Activated CD4-positive, alpha-beta T cell treated with anti-CD3 and anti-CD28 coated beads, Interleukin-2, amount 50 U/mL, for 16 hours (primary cell): ENCODE data around the gene TRIM33.
"Not testable (repeated sequence)": the region's sequence is repeated elsewhere in the genome, so short reads cannot be mapped to it uniquely, and the experiment has no call there.

Experiments
- DNase-seq: peaks from one replicate; pipeline ENCODE4 v3.0.0-alpha.2; 2020

TRIM33 gene

DNA sequence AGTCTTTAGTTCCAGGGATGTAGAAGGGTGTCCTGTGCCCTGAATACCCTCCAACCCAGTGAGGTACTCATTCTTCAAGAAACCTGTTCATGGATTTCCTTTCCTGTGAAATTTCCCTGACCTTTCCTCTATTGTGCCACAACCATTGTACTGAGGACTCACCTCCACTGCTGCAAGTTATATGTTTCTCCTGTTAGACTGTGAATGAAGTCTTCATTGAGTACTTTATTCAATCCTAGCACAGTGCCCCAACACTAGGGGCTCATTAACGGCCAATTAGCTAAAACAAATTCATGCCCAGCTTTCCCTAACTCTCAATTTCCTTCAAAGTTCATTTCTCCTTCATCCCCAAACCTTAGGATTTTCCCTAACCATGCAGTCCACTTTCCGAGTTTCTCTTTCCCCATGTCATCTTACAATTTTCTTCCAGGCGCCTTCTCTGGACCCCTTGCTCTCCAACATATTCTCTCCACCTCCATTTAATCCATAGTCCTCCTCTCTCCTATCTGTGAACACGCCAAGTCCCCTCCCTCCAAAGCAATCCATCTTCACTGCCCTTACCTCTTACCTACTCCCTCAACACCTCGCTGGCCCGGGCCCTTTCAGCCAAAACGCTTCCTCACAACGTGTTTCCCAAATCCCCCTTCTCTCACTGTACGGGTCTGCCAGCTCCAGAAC is 1.3 kb downstream of the TRIM33 start:
- no peak for DNase-seq

DNA sequence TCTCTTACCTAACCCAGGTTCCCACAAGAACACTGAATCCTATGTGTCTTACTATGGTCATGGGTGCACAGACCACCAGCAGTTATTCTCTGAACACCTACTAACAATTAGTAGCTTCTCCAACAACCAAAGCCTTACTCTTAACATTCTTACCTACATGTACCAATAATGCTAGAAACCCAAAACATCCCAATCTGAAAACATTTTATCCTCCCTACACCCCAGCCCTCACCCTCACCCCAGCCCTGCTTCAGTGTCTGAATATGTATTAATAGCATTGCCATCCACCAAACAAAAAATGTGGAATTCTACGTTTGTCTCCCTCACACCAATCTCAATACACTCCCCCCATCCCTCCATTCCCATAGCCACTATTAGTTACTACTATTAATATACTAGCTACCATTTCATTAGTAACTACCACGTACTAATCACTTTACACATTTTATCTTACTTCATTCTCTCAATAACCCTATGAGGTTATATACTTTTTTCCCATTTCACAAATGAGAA is 2.6 kb downstream of the TRIM33 start:
- no peak for DNase-seq

DNA sequence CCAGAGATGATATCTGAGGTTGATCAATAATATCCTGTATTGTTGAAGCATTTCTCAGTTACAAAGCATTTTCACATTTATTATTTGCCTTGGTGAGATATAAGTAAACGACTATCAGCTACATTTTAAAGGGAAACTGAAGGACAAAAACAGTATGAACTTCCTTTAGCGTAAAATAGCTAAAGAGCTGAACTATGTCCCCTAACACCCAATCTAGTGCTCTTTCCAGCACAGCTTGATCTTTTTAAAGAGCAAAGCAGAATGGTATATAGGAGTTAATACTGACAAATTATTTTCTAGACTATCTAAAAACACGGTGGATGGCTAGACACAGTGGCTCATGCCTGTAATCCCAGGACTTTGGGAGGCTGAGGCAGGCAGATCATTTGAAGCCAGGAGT is 3.5 kb downstream of the TRIM33 start:
- DNase-seq = no peak

DNA sequence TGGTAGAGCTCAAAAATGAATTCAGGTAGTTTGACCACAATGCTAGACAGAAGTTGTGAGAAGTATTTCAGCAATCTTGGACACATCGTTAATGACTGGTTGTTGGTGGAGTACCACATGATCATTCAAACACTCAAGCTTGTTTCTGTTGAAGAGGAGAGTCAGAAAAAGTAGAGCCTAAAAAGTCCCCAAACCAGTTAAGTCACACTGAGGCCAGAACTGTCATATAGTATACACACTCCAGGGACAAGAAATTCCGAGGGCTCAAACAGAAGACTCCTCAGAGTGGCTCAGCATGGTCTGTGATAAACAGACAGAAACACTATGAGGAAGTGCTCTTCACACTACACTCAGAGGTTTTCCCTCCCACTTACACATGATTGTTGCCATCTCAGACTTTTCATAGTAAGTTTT is 5.8 kb downstream of the TRIM33 start:
- DNase-seq = no peak

DNA sequence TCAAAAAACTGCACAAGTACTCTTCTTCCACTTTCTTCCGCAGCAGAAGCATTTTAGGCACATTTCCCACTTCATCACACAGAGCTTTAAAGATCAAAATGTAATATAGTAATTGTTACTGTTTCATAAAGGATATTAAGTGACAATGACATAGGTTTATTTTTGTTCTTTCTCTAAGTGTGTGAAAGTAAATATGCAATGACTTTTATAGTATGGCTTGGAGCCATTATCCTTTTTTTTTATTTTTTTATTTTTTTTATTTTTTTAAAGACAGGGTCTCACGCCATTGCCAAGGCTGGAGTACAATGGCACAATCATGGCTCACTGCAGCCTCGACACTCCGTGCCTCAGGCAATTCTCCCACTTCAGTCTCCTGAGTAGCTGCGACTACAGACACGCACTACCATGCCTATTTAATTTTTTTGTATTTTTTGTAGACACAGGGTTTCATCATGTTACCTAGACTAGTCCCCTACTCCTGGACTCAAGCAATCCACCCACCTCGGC is 7.0 kb downstream of the TRIM33 start:
- no peak for DNase-seq

DNA sequence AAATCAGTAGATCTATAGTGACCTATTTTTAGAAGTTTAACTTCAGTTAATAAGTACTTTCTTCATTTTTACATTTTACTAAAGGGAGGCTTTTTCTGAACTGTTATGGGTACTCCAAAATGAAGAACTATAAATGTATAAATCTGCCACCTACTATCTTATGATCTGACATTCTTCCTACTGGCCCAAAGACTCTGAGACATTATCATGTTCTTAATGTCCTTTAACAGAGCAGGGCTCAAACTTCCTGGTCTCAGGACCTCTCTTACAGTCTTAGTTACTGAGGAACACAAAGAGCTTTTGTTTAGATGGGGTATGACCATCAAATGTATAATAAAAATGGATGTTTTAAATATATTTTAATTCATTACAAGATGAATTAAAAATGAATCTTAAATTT is 8.9 kb downstream of the TRIM33 start:
- no peak for DNase-seq

DNA sequence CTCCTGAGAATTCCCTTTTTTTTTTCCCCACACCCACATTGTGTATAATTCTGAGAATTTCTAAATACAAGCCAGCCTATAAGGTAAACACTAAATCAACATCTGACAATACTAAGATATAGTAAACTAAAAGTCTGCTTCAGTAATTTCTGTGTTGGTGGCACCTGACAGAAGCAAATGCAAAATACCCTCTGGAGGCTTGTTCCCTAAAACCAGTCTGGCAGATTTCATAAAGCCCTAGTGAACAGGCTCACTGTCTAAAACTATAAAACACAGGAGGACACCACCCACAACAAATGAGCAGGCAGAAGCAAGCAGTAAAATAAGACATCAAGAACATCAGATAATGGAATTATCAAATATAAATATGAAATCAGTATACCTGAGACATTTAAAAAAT is 11.5 kb downstream of the TRIM33 start:
- DNase-seq = no peak

DNA sequence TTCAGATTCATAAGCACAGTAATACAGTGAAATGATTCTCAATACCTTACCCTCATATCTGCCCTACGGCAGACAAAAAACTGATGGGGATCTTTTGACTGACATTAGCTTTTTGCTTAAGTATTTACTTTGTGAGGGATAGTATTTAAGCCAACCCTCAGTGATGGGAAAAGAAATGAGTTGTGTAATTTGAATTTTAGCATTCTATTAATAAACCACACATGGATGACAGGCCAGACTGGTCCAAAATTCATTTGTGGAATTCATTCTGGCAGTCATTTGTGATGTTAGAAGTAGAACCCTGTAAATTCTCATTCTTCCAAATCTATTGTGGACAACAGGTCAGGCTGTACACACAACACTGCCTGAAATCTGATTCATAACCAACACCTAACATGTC is 14.9 kb downstream of the TRIM33 start:
- no peak for DNase-seq

DNA sequence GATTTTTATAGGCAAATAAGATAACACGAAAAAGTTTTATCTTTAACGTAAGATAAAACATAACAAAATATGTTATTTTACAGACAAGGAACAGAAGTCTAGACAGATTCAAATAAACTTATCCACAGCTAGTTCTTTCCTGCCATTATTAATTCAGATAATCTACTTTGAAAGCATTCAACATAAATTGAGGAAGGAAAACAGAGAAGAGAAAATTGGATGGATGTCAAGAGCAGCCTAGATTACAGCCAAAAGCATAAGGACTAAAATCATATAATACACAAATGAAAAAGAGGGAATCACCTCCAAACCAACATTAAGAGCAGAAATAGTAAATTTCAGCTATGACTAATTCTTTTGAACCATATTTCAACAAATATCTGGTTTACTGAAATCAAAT is 15.5 kb downstream of the TRIM33 start:
- DNase-seq = no peak

DNA sequence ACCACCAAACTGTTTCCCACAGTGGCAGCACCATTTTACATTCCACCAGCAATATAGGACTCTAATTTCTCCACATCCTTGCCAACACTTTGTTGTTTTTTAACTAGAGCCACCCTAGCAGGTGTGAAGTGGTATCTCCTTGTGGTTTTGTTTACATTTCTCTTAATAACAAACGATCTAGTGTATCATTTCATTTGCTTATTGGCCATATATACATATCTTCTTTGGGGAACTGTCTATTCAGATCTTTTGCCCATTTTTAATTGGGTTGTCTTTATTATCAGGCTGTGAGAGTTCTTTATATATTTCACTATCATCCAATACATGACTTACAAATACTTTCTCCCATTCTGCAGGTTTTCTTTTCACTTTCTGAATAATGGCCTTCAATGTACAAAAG is 18.0 kb downstream of the TRIM33 start:
- DNase-seq = no peak

DNA sequence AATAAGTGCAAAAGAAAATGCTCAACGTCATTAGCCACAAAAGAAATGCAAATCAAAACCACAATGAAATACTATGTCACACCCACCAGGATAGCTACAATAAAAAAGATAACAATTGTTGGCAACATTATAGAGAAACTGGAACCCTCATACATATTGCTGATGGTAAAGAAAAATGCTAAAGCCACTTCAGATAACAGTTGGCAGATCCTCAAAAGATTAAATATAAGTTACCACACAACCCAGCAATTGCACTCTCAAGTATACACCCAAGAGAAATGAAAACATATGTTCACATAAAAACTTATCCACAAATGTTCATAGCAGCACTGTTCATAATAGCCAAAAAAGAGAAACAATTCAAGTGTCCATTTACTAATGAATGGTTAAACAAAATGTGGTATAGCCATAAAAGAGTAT is 20.7 kb downstream of the TRIM33 start:
- no peak for DNase-seq

DNA sequence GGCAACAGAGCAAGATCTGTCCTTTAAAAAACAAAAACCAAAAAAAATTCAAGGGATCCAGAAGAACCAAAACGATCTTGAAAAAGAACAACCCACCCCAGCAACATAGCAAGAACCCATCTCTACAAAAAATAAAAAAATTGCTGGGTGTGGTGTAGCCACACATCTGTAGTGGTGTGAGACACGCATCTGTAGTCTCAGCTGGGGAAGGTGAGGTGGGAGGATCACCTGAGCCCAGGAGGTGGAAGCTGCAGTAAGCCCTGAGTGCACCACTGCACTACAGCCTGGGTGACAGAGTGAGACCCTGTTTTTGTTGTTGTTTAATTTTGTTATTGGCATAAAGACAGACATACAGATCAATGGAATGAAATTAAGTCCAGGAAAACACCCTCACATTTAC is 22.3 kb downstream of the TRIM33 start:
- no peak for DNase-seq

DNA sequence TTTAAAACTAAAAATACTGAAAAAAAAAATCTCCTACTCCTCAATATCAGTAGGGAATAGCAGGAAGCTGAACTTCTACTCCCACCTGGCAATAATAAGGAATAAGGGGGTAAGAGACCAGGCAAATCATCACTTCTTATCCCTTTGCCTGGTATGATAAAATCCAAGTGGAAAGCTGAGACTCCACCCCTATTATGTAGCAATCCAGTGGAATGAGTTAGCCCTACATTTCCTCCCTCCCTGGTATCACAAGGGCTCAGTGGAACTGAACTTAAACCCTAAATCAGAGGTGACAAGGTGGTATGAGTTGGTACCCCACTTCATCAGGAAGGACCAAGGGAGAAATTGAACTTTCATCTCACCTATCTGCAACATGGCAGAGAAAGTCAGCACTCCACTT is 25.7 kb downstream of the TRIM33 start:
- no peak for DNase-seq

DNA sequence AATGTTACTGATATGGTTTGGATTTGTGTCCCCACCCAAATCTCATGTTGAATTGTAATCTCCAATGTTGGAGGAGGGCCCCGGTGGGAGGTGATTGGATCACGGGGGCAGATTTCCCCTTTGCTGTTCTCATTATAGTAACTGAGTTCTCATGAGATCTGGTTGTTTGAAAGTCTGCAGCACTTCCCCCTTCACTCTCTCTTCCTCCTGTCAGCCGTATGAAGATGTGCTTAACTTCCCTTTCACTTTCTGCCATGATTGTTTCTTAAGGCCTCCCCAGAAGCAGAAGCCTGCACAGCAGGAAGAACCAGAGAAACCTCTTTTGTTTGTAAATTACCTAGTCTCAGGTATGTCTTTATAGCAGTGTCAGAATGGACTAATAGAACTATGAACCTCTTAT is 28.4 kb downstream of the TRIM33 start:
- DNase-seq = peak; percentile 6

DNA sequence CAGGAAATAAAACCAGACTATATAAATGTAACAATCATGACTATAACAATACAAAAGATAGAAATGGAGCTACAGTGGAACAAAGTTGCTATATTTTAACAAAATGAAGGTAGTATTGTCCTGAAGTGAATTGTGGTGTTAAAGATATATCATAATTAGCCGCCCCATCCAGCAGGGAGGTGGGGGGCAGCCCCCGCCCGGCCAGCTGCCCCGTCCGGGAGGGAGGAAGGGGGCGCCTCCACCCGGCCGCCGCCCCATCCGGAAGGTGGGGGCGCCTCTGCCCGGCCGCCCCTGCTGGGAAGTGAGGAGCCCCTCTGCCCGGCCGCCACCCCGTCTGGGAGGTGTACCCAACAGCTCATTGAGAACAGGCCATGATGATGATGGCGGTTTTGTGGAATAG is 31.4 kb downstream of the TRIM33 start:
- not testable (repeated sequence) for DNase-seq

DNA sequence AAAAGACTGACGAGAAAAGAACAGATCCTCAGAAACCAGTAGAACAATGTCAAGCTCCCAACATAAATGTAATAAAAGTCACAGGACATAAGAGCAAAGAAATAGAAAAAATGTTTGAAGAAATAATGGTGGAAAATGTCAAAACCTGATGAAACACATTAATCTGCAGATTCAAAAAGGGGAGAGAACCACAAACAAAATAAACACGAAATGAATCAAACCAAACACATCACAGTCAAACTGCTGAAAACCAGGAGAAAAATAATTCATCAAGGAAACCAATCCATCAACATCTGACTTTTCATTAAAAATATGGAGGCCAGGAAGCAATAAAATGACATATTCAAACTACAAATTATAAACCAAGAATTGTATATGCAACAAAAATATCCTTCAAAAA is 31.9 kb downstream of the TRIM33 start:
- no peak for DNase-seq

DNA sequence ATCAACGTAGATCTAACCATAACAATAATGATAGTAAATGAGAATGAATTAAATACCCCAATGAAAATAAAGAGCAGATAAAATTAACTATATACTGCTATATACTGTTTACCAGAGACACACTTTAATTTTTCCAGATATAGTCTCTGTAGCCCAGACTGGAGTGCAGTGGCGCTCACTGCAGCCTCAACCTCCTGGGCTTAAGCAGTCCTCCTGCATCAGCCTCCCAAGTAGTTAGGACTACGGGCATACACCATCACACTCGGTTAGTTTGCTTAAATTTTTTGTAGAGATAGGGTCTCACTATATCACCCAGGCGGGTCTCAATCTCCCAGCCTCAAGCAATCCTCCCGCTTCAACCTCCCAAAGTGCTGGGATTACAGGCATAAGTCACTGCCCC is 37.2 kb downstream of the TRIM33 start:
- DNase-seq = no peak

DNA sequence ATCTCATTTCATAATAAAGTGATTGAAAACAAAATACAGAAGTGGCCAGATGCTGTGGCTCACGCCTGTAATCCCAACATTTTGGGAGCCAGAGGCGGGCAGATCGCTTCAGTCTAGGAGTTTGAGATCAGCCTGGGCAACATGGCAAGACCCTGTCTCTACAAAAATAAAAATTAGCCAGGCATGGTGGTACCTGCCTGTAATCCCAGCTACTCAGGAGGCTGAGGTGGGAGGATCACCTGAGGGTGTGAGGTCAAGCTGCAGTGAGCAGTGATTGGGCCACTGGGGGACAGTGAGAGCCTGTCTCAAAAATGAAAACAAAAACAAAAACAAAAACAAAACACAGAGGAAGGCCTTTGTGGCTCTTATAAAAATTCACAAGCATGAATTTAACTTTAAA is 38.6 kb downstream of the TRIM33 start:
- no peak for DNase-seq

DNA sequence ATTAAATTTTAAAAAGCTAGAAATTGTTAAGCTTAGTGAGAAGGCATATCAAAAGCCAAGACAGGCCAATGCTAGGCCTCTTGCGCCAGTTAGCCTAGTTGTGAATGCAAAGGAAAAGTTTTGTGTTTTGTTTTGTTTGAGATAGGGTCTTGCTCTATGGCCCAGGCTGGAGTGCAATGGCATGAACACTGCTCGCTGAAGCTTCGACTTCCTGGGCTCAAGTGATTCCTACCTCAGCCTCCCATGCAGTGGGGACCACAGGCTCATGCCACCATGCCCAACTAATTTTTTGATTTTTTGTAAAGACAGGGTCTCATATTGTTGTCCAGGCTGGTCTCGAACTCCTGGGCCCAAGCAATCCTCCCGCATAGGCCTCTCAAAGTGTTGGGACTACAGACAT is 40.3 kb downstream of the TRIM33 start:
- no peak for DNase-seq

DNA sequence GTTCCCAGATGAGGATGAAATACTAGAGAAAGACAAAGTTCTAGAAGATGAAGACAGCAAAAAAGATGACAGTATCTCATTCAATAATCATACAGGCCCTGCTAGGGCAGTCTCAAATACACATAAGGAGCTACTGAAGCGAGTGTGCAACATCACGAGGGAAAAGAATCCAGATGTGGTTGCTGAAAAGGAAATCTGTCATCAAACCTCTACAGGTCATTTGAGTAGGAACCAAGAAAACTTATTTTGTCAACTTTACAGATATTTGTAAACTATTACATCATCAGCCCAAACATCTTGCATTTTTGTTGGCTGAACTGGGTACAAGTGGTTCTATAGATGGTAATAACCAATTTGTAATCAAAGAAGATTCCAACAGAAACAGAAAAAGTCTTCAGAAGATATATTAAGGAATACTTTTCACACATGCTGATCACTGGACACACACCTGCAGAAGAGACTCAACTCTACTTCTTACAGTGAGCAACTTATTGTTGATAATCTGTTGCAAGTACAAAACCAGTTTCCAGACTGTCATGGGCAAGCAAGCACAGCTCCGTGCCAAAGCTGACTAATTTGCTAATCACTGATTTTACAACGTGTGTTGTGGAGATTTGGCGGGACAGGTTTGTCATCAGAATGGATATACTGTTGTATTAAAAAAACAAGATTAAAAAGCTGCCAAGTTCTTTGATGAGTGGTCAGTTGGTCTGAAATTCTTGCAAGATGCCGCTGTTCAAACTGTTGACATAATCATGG is 42.1 kb downstream of the TRIM33 start:
- DNase-seq = peak; percentile 59

DNA sequence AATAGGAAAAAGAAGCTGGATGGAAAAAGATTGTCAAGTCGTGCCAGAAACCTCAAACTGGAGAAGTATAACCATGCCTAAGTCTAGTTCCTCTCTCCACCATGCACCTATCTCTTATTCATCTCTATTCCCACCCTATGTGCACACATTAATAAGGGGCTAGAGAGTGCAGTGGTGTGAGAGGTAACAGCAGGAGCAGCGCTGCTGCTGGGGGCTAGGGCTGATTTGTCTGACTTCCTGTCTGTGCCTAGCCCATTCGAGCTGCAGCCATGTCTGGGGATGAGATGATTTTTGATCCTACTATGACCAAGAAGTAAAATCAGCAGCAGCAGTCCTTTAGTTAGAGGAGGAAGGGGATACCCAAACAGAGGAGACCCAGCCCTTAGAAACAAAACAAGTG is 43.0 kb downstream of the TRIM33 start:
- DNase-seq = peak; percentile 14

DNA sequence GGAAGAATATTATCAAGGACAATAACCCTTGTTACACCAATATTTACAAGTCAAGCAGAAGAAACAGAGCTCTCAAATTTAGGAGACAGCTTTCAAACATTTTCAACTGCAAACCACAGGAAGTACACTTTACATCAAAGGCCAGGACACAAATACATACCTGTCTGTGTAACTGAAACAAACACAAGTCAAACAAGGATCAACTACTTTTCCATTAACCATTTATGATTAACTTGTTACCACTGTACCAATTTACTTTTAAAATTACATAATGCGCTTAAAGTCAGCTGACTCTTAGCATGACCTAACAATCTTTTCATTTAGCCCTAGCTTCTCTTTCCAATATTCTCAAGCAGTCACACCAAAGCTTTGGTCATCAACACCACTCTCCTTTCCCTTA is 43.5 kb downstream of the TRIM33 start:
- DNase-seq = peak; percentile 23

DNA sequence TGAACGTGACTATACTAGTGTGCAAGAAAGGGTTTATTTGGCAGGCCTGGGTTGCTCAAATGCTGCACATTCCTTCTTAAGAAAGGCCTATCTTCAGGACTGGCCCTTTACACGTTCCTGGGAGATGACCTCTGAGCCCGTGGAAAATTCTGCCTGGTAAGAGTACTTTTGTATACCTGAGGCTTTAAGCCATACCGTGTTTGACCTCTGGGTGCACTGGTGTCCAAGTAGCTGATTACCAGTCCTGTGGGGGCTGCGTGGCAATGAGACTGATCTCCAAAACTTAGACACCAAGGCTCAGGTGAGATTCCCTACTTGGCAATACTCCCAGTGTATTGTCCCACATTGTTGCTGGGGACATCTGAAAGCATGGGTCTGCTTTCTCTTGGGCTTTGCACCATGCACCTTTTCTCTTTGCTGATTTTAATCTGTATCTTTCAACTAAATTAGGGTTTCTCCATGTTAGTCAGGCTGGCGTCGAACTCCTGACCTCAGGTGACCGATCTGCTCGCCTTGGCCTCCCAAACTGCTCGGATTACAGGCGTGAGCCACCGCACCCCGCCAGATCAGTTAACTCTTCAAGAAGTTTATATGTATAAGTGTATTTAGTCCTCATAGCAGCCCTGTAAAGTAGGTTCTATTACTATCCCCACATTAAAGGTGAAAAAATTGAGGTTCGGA is 44.5 kb downstream of the TRIM33 start:
- no peak for DNase-seq

DNA sequence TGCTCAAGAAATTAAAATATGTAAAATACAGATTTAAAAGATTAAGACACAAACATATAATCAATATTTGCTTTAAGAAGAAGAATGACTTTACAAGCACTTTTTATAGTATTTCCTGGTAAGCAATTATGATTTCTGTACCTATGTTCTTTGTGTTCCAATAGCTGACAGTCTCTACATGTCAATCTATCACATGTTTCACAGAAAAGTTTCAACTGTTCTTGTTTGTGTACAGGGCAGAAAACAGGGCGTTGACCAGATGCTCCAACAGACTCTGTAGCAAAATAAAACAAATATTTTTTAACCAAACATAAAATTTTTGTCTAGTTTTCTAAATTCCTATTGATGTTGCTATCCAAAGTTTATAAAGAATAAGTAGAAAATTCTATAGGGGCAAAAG is 48.0 kb downstream of the TRIM33 start:
- DNase-seq = no peak
